Upper lobe of right lung (tissue), 1 donor: ENCODE data around the gene ZFHX2. TPM values are rescaled to one million over a fixed set of nuclear protein-coding genes. Genes with fewer than 3 reads are reported as not detected.
"Not testable (repeated sequence)": the region's sequence is repeated elsewhere in the genome, so short reads cannot be mapped to it uniquely, and the experiment has no call there.

Source experiments
- ATAC-seq: fragments of 200-7000 bp; cut with Tn5 transposase; one replicate; pipeline ENCODE4 v1.9.1; 2020; ENCODE audit warnings: mild to moderate bottlenecking, moderate library complexity
- DNase-seq: peaks from one replicate; pipeline ENCODE4 v3.0.0-alpha.2; 2020
- H3K27ac ChIP-seq: fragments of 200-600 bp; one replicate; pipeline ENCODE4 v1.8.0; 2022
- H3K27me3 ChIP-seq: fragments of 200-600 bp; one replicate; pipeline ENCODE4 v1.8.0; 2022; ENCODE audit warnings: mild to moderate bottlenecking
- H3K36me3 ChIP-seq: fragments of 200-600 bp; one replicate; pipeline ENCODE4 v1.8.0; 2022
- H3K4me1 ChIP-seq: fragments of 200-600 bp; one replicate; pipeline ENCODE4 v1.8.0; 2022
- H3K4me3 ChIP-seq: fragments of 200-600 bp; one replicate; pipeline ENCODE4 v1.8.0; 2022; ENCODE audit warnings: mild to moderate bottlenecking
- H3K9me3 ChIP-seq: fragments of 200-600 bp; one replicate; pipeline ENCODE4 v1.8.0; 2022
- intact Hi-C: fragments of 100-400 bp; cut with DNase I; formaldehyde crosslinking; loops from one replicate; pipeline ENCODE4 v1.11.0; 2022
- total RNA-seq: library from RNA; stranded (reverse); fragmentation: NEBNext Ultra II Directional; extraction: Animal tissue kit (Norgen Biotek cat#: 25700); gene quantifications from one replicate; pipeline ENCODE4 v1.2.1, GENCODE V29; 2021
- TF ChIP-seq, protein P1 (sequence below): fragments of 200-600 bp; IDR thresholded peaks from one replicate; pipeline ENCODE4 v1.8.0; 2022; ENCODE audit warnings: antibody characterized with exemption
- donor health status: DM: no; HTN: yes; CAD: no; lungs with severe emphysema.

ZFHX2 gene
- total RNA-seq, 1 donor from 2014 or later = 2.3 TPM

DNA sequence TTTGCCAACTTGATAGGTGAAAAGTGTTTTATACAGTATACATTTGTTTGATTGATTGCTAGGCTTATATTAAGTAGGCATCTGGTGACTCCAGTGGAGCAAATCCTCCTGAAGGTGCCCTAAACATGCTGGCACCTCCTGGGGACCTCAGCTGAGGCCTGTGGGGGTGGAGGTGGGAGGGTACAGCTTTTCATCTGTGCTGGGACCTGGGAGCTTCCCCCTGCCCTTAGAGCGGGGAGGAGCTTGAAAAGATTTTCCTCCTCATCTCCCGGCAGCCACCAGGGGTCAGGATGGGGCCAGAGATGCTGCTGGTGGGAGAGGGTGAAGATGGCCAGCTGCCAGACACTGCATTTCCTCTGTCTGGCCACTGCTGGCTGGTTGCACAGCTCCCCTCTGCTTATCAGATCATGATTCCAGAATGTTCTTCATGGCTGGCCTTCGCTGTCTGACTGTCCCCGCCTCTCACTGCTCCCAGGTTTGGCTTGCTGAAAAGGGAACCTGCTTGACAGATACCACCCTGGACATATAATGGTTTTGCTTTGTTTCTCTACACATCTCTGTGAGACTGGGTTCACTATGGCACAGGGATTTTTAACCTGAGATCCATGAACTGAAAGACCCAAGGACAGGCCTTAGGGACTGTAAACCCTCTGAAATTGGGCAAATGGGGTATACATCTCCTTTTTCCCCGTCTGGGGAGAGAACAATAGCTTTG is 37.5 kb upstream of the ZFHX2 start:
- no peaks in the 10 kb centered on the region for H3K27me3 ChIP-seq
- H3K4me3 ChIP-seq = no peak overlapping the region
- H3K4me1 ChIP-seq = peaks cover 5% of the 10 kb centered on the region
- peak; percentile 100 for ATAC-seq
- TF ChIP-seq, protein P1, sequence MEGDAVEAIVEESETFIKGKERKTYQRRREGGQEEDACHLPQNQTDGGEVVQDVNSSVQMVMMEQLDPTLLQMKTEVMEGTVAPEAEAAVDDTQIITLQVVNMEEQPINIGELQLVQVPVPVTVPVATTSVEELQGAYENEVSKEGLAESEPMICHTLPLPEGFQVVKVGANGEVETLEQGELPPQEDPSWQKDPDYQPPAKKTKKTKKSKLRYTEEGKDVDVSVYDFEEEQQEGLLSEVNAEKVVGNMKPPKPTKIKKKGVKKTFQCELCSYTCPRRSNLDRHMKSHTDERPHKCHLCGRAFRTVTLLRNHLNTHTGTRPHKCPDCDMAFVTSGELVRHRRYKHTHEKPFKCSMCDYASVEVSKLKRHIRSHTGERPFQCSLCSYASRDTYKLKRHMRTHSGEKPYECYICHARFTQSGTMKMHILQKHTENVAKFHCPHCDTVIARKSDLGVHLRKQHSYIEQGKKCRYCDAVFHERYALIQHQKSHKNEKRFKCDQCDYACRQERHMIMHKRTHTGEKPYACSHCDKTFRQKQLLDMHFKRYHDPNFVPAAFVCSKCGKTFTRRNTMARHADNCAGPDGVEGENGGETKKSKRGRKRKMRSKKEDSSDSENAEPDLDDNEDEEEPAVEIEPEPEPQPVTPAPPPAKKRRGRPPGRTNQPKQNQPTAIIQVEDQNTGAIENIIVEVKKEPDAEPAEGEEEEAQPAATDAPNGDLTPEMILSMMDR = peak; percentile 86
- intact Hi-C loops = no loop called here
- peak; percentile 94 for DNase-seq
- H3K36me3 ChIP-seq = no peaks in the 10 kb centered on the region
- no peak overlapping the region for H3K27ac ChIP-seq
- no peaks in the 10 kb centered on the region for H3K9me3 ChIP-seq

GRCh38 chr14:23584527-23585203 is 33.1 kb upstream of the ZFHX2 start:
- H3K9me3 ChIP-seq, H3K27ac ChIP-seq, H3K4me1 ChIP-seq, H3K4me3 ChIP-seq, intact Hi-C loops, DNase-seq, ATAC-seq, H3K27me3 ChIP-seq, H3K36me3 ChIP-seq: not testable (repeated sequence)

DNA sequence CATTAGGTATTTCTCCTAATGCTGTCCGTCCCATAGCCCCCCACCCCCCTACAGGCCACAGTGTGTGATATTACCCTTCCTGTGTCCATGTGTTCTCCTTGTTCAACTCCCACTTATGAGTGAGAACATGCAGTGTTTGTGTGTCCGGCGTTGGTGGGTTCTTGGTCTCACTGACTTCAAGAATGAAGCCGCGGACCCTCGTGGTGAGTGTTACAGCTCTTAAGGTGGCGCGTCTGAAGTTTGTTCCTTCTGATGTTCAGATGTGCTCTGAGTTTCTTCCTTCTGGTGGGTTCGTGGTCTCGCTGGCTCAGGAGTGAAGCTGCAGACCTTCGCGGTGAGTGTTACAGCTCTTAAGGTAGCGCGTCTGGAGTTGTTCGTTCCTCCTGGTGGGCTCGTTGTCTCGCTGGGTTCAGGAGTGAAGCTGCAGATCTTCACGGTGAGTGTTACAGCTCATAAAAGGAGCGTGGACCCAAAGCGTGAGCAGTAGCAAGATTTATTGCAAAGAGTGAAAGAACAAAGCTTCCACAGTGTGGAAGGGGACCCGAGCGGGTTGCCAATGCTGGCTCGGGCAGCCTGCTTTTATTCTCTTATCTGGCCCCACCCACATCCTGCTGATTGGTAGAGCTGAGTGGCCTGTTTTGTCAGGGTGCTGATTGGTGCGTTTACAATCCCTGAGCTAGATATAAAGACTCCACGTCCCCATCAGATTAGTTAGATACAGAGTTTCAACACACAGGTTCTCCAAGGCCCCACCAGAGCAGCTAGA is 32.4 kb upstream of the ZFHX2 start:
- H3K27ac ChIP-seq, DNase-seq, H3K36me3 ChIP-seq, ATAC-seq, intact Hi-C loops, H3K27me3 ChIP-seq, H3K4me3 ChIP-seq, H3K4me1 ChIP-seq, H3K9me3 ChIP-seq: not testable (repeated sequence)

- no peaks in the 10 kb centered on the region for H3K4me1 ChIP-seq
- no peak overlapping the region for H3K4me3 ChIP-seq
- H3K27me3 ChIP-seq = peaks cover 5% of the 10 kb centered on the region
- H3K9me3 ChIP-seq = no peaks in the 10 kb centered on the region
- H3K36me3 ChIP-seq = no peaks in the 10 kb centered on the region
- ATAC-seq (no peak), DNase-seq (no peak)
- H3K27ac ChIP-seq = no peak overlapping the region
- TF ChIP-seq, protein P1 = no peak
- intact Hi-C loops = no loop called here
Measured at GRCh38 chr14:23582906-23583760, 31.6 kb upstream of the ZFHX2 start.

DNA sequence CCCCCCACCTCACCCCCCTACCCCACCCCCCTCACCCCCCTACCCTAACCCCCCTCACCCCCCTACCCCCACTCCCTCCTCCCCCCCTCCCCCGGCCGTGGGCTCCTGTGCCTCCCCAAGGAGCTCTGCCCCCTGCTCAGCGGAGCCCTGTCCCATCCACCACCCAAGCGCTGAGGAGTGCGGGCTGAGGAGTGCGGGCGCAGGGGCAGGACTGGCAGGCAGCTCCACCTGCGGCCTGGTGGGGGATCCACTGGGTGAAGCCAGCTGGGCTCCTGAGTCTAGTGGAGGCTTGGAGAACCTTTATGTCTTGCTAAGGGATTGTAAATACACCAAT is 29.4 kb upstream of the ZFHX2 start:
- Histone ChIP-seq H3K36me3 (no peaks in the 10 kb centered on the region), H3K27ac (no peak overlapping the region), H3K9me3 (no peaks in the 10 kb centered on the region), H3K4me1 (peaks cover 9% of the 10 kb centered on the region), H3K27me3 (peaks cover 27% of the 10 kb centered on the region), H3K4me3 (no peak overlapping the region)
- TF ChIP-seq, protein P1 = no peak
- no peak for ATAC-seq
- no peak for DNase-seq
- intact Hi-C loops = no loop called here

- Histone ChIP-seq H3K27ac (no peak overlapping the region), H3K9me3 (no peaks in the 10 kb centered on the region), H3K27me3 (peaks cover 33% of the 10 kb centered on the region), H3K4me1 (peaks cover 9% of the 10 kb centered on the region), H3K4me3 (no peak overlapping the region), H3K36me3 (no peaks in the 10 kb centered on the region)
- ATAC-seq (no peak), DNase-seq (no peak)
- TF ChIP-seq, protein P1 = no peak
- intact Hi-C loops = no loop called here
Measured at GRCh38 chr14:23580152-23580926, 28.8 kb upstream of the ZFHX2 start.
